ENCODE measurements around the gene STMN1.

- TF ChIP-seq CTCF (IDR thresholded peaks at IDR 0.05): no peak
- TF ChIP-seq EP300 (IDR thresholded peaks at IDR 0.05): peak in 1 of 2 donors; percentile 21
Observed at GRCh38 chr1:25900219-25900618, 6.0 kb downstream of the STMN1 start.
